Neural crest cell (in vitro differentiated cells): ENCODE results near the gene ACTG1. TPM values are rescaled to one million over a fixed set of nuclear protein-coding genes. Genes with fewer than 3 reads are reported as not detected.

Experiments used
- DNase-seq: peaks from one replicate; pipeline ENCODE4 v3.0.0; 2021; ENCODE audit warnings: low read depth, mixed read lengths, low spot score
- H3K27ac Mint-ChIP-seq: one replicate; pipeline ENCODE4 v1.8.0; 2021; ENCODE audit warnings: mild to moderate bottlenecking, mixed read lengths; ENCODE audit not compliant: unreplicated experiment
- H3K27me3 Mint-ChIP-seq: 2 replicates; pipeline ENCODE4 v1.8.0; 2021; ENCODE audit warnings: low read depth, mild to moderate bottlenecking, mixed read lengths
- H3K36me3 Mint-ChIP-seq: 2 replicates; pipeline ENCODE4 v1.8.0; 2021; ENCODE audit warnings: low read depth, mild to moderate bottlenecking, mixed read lengths
- H3K4me1 Mint-ChIP-seq: 2 replicates; pipeline ENCODE4 v1.8.0; 2021; ENCODE audit warnings: mixed read lengths
- H3K4me3 Mint-ChIP-seq: one replicate; pipeline ENCODE4 v1.8.0; 2021; ENCODE audit warnings: mild to moderate bottlenecking, mixed read lengths
- H3K9me3 Mint-ChIP-seq: 2 replicates; pipeline ENCODE4 v1.8.0; 2021; ENCODE audit warnings: mixed read lengths
- total RNA-seq: library from RNA; stranded (reverse); gene quantifications from 2 replicates; pipeline ENCODE4 v1.2.1, GENCODE V29; 2021
- TF ChIP-seq, protein P1 (sequence below): fragments of 200-600 bp; sonication (generic); conservative IDR thresholded peaks from 2 replicates; pipeline ENCODE4 v1.5.0; 2021; ENCODE audit warnings: antibody characterized with exemption, mild to moderate bottlenecking

ACTG1 gene
- total RNA-seq, 1 donor from 2014 or later: 4,235 TPM

- Mint-ChIP-seq H3K27me3 (peaks cover 11% of the 10 kb centered on the region), H3K27ac (no peak overlapping the region), H3K36me3 (no peaks in the 10 kb centered on the region), H3K4me1 (peaks cover 7% of the 10 kb centered on the region), H3K9me3 (no peaks in the 10 kb centered on the region), H3K4me3 (no peak overlapping the region)
- no peak for DNase-seq
- TF ChIP-seq, protein P1, sequence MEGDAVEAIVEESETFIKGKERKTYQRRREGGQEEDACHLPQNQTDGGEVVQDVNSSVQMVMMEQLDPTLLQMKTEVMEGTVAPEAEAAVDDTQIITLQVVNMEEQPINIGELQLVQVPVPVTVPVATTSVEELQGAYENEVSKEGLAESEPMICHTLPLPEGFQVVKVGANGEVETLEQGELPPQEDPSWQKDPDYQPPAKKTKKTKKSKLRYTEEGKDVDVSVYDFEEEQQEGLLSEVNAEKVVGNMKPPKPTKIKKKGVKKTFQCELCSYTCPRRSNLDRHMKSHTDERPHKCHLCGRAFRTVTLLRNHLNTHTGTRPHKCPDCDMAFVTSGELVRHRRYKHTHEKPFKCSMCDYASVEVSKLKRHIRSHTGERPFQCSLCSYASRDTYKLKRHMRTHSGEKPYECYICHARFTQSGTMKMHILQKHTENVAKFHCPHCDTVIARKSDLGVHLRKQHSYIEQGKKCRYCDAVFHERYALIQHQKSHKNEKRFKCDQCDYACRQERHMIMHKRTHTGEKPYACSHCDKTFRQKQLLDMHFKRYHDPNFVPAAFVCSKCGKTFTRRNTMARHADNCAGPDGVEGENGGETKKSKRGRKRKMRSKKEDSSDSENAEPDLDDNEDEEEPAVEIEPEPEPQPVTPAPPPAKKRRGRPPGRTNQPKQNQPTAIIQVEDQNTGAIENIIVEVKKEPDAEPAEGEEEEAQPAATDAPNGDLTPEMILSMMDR: no peak
These were observed 13.5 kb downstream of the ACTG1 start for GRCh38 chr17:81498953-81499600.

GRCh38 chr17:81494626-81495377, 17.8 kb downstream of the ACTG1 start:
- TF ChIP-seq, protein P1: no peak
- peaks cover 20% of the 10 kb centered on the region for H3K4me1 Mint-ChIP-seq
- no peak for DNase-seq
- no peaks in the 10 kb centered on the region for H3K9me3 Mint-ChIP-seq
- no peak overlapping the region for H3K27ac Mint-ChIP-seq
- no peaks in the 10 kb centered on the region for H3K36me3 Mint-ChIP-seq
- peaks cover 9% of the 10 kb centered on the region for H3K27me3 Mint-ChIP-seq
- no peak overlapping the region for H3K4me3 Mint-ChIP-seq

- DNase-seq: no peak
- H3K27ac Mint-ChIP-seq: no peak overlapping the region
- no peaks in the 10 kb centered on the region for H3K9me3 Mint-ChIP-seq
- H3K4me1 Mint-ChIP-seq: peaks cover 29% of the 10 kb centered on the region
- peaks cover 13% of the 10 kb centered on the region for H3K27me3 Mint-ChIP-seq
- H3K4me3 Mint-ChIP-seq: no peak overlapping the region
- TF ChIP-seq, protein P1: no peak
- no peaks in the 10 kb centered on the region for H3K36me3 Mint-ChIP-seq
These were observed 19.2 kb downstream of the ACTG1 start for GRCh38 chr17:81493198-81494038.

- Mint-ChIP-seq H3K27me3 (peaks cover 13% of the 10 kb centered on the region), H3K4me1 (peaks cover 29% of the 10 kb centered on the region), H3K9me3 (no peaks in the 10 kb centered on the region), H3K4me3 (no peak overlapping the region), H3K36me3 (no peaks in the 10 kb centered on the region), H3K27ac (no peak overlapping the region)
- DNase-seq: no peak
- TF ChIP-seq, protein P1: no peak
These were observed 19.9 kb downstream of the ACTG1 start for GRCh38 chr17:81492706-81493105.

DNA sequence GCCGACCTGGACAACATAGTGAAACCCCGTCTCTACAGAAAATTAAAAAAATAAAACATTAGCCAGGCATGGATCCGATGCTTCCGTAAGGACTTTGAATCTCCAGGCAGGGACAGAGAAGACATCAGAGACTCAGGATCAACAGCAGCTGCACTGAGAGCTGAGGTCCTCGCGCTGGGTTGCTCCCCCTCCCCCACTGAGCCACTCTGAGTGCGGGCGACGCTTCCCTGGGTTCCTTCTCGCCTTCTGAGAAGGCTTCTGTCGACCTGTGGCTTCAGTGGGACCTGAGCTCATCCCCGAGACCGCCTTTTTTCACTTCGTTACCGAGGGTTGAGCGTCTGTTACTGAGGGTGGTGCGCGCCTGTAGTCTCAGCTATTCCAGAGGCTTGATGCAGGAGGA, 20.4 kb downstream of the ACTG1 start:
- no peak overlapping the region for H3K27ac Mint-ChIP-seq
- no peak for DNase-seq
- H3K4me3 Mint-ChIP-seq: peak overlapping the region; percentile 7

More for the DNA sequence above, 20.4 kb downstream of the ACTG1 start:
- TF ChIP-seq, protein P1: no peak
- H3K9me3 Mint-ChIP-seq: no peaks in the 10 kb centered on the region
- no peaks in the 10 kb centered on the region for H3K36me3 Mint-ChIP-seq
- peaks cover 13% of the 10 kb centered on the region for H3K27me3 Mint-ChIP-seq
- H3K4me1 Mint-ChIP-seq: peaks cover 32% of the 10 kb centered on the region
